Inferior parietal cortex (tissue), 1 donor: ENCODE results near the gene TAF15.

ENCODE experiments used
- DNase-seq: peaks from one replicate; pipeline ENCODE4 v3.0.0-alpha.2; 2016; ENCODE audit errors: extremely low spot score

The TAF15 gene

GRCh38 chr17:35817196-35817595 is 7.9 kb downstream of the TAF15 start:
- DNase-seq, result no peak

- DNase-seq, result no peak
Observed at GRCh38 chr17:35819455-35819854, 10.2 kb downstream of the TAF15 start.

- no peak for DNase-seq
Observed at GRCh38 chr17:35821308-35821707, 12.0 kb downstream of the TAF15 start.

GRCh38 chr17:35825206-35825605 is 15.9 kb downstream of the TAF15 start:
- DNase-seq, result no peak

GRCh38 chr17:35841101-35841500 is 31.8 kb downstream of the TAF15 start:
- DNase-seq, result no peak

GRCh38 chr17:35841505-35841904 is 32.2 kb downstream of the TAF15 start:
- peak; percentile 12 for DNase-seq

- no peak for DNase-seq
Observed at GRCh38 chr17:35842239-35842638, 33.0 kb downstream of the TAF15 start.

GRCh38 chr17:35843698-35844097 is 34.4 kb downstream of the TAF15 start:
- DNase-seq, result no peak

GRCh38 chr17:35844547-35844946 is 35.3 kb downstream of the TAF15 start:
- DNase-seq, result no peak

- no peak for DNase-seq
Observed at GRCh38 chr17:35846055-35846809, 36.9 kb downstream of the TAF15 start.

- DNase-seq, result no peak
Observed at GRCh38 chr17:35847006-35847405, 37.7 kb downstream of the TAF15 start.

GRCh38 chr17:35847633-35848373 is 38.5 kb downstream of the TAF15 start:
- DNase-seq, result no peak

GRCh38 chr17:35849469-35850348 is 40.4 kb downstream of the TAF15 start:
- peak; percentile 72 for DNase-seq

- DNase-seq, result no peak
Observed at GRCh38 chr17:35855965-35856364, 46.7 kb downstream of the TAF15 start.

- no peak for DNase-seq
Observed at GRCh38 chr17:35856603-35857002, 47.3 kb downstream of the TAF15 start.

- DNase-seq, result no peak
Observed at GRCh38 chr17:35864853-35865252, 55.6 kb downstream of the TAF15 start.

- no peak for DNase-seq
Observed at GRCh38 chr17:35865412-35866340, 56.4 kb downstream of the TAF15 start.

- no peak for DNase-seq
Observed at GRCh38 chr17:35866341-35866950, 57.2 kb downstream of the TAF15 start.

GRCh38 chr17:35867574-35867973 is 58.3 kb downstream of the TAF15 start:
- no peak for DNase-seq

GRCh38 chr17:35868737-35869136 is 59.5 kb downstream of the TAF15 start, which contains the start of gene HEATR9:
Gene HEATR9, minus strand, starts transcription at chr17:35868891. Its CDS starts 149 bp downstream, at chr17:35868742.
- DNase-seq, result no peak
